Neural cell (in vitro differentiated cells): ENCODE results near the gene ATP9B. TPM values are rescaled to one million over a fixed set of nuclear protein-coding genes. Genes with fewer than 3 reads are reported as not detected.

Experiments used
- H2AFZ ChIP-seq: fragments of 200-600, 300-800 bp; sonication (generic), shearing (Covaris generic); 2 replicates; pipeline ENCODE4 v1.6.0; 2014; ENCODE audit warnings: low read depth, mild to moderate bottlenecking, antibody characterized with exemption, low read length, moderate library complexity
- H3F3A ChIP-seq: fragments of 200-600 bp; shearing (Covaris generic); 2 replicates; pipeline ENCODE4 v1.6.1; 2016; ENCODE audit warnings: mild to moderate bottlenecking, moderate library complexity, mixed read lengths, antibody characterized with exemption, low read length; ENCODE audit not compliant: insufficient read depth, poor library complexity, severe bottlenecking
- H3K27ac ChIP-seq: fragments of 200-600, 300-800 bp; sonication (generic), shearing (Covaris generic); 2 replicates; pipeline ENCODE4 v1.5.1; 2014; ENCODE audit warnings: mild to moderate bottlenecking, low read length, moderate library complexity
- H3K27me3 ChIP-seq: fragments of 300-800, 200-600 bp; sonication (generic), shearing (Covaris generic); 2 replicates; pipeline ENCODE4 v1.6.0; 2014; ENCODE audit warnings: mild to moderate bottlenecking, low read depth, low read length, moderate library complexity; ENCODE audit not compliant: insufficient read depth
- H3K36me3 ChIP-seq: fragments of 300-800, 200-600 bp; sonication (generic), shearing (Covaris generic); 2 replicates; pipeline ENCODE4 v1.5.1; 2014; ENCODE audit warnings: mild to moderate bottlenecking, antibody characterized with exemption, low read length, moderate library complexity; ENCODE audit not compliant: insufficient read depth
- H3K4me2 ChIP-seq: fragments of 300-800, 200-600 bp; sonication (generic), shearing (Covaris generic); 2 replicates; pipeline ENCODE4 v1.6.0; 2014; ENCODE audit warnings: mild to moderate bottlenecking, low read length
- H3K4me3 ChIP-seq: fragments of 300-800, 200-600 bp; sonication (generic), shearing (Covaris generic); 2 replicates; pipeline ENCODE4 v1.5.1; 2014; ENCODE audit warnings: mild to moderate bottlenecking, low read length, moderate library complexity
- H3K79me2 ChIP-seq: fragments of 200-600 bp; shearing (Covaris generic); replicated peaks from 2 replicates; pipeline ENCODE4 v1.6.0; 2014; ENCODE audit warnings: mild to moderate bottlenecking, low read length, moderate library complexity; ENCODE audit not compliant: insufficient read depth
- H3K9ac ChIP-seq: fragments of 300-800, 200-600 bp; sonication (generic), shearing (Covaris generic); 2 replicates; pipeline ENCODE4 v1.6.1; 2016; ENCODE audit warnings: mild to moderate bottlenecking, low read length, mixed read lengths
- H3K9me2 ChIP-seq: fragments of 200-600 bp; shearing (Covaris generic); 2 replicates; pipeline ENCODE4 v1.6.1; 2016; ENCODE audit warnings: mild to moderate bottlenecking, low read length, mixed read lengths; ENCODE audit not compliant: insufficient read depth
- H3K9me3 ChIP-seq: fragments of 200-600, 300-800 bp; sonication (generic), shearing (Covaris generic); 2 replicates; pipeline ENCODE4 v1.6.1; 2016; ENCODE audit warnings: mild to moderate bottlenecking, mixed run types, low read length, moderate library complexity, mixed read lengths
- H4K20me1 ChIP-seq: fragments of 200-600 bp; shearing (Covaris generic); 2 replicates; pipeline ENCODE4 v1.6.1; 2016; ENCODE audit warnings: mild to moderate bottlenecking, mixed run types; ENCODE audit not compliant: insufficient read depth
- EP300 ChIP-seq: fragments of 450-650 bp; conservative IDR thresholded peaks from 2 replicates; pipeline ENCODE4 v1.6.1; 2014; ENCODE audit warnings: antibody characterized with exemption, mild to moderate bottlenecking, moderate library complexity; ENCODE audit not compliant: poor library complexity, severe bottlenecking
- EZH2 ChIP-seq: fragments of 200-600, 300-800 bp; shearing (Covaris generic), sonication (generic); IDR thresholded peaks from 2 replicates; pipeline ENCODE4 v1.6.1; 2014; ENCODE audit warnings: antibody characterized with exemption, low read length, borderline replicate concordance, mild to moderate bottlenecking; ENCODE audit not compliant: insufficient read depth, poor library complexity, severe bottlenecking
- MXI1 ChIP-seq: fragments of 450-650 bp; conservative IDR thresholded peaks from 2 replicates; pipeline ENCODE4 v1.6.1; 2014; ENCODE audit warnings: antibody characterized with exemption, mild to moderate bottlenecking; ENCODE audit not compliant: poor library complexity, severe bottlenecking
- POLR2AphosphoS5 ChIP-seq: IDR thresholded peaks from 2 replicates; pipeline ENCODE4 v1.6.1; 2012
- RAD21 ChIP-seq: fragments of 450-650 bp; conservative IDR thresholded peaks from 2 replicates; pipeline ENCODE4 v1.6.1; 2014; ENCODE audit warnings: antibody characterized with exemption, mild to moderate bottlenecking, moderate library complexity
- SMC3 ChIP-seq: fragments of 450-650 bp; conservative IDR thresholded peaks from 2 replicates; pipeline ENCODE4 v1.6.1; 2014; ENCODE audit warnings: antibody characterized with exemption, mild to moderate bottlenecking, moderate library complexity; ENCODE audit not compliant: poor library complexity
- TAF1 ChIP-seq: IDR thresholded peaks from 2 replicates; pipeline ENCODE4 v1.6.1; 2012; ENCODE audit warnings: low read depth
- polyA plus RNA-seq: library from polyadenylated mRNA; depleted of rRNA; stranded (reverse); fragments of >200 nt; gene quantifications from 2 replicates; pipeline ENCODE4 v1.2.3, GENCODE V29; 2014
- TF ChIP-seq, protein P1 (sequence below): IDR thresholded peaks from 2 replicates; pipeline ENCODE4 v1.6.1; 2012; ENCODE audit warnings: borderline replicate concordance
- TF ChIP-seq, protein P2 (sequence below): fragments of 450-650 bp; IDR thresholded peaks from 2 replicates; pipeline ENCODE4 v1.5.1; 2014; ENCODE audit warnings: antibody characterized with exemption, mild to moderate bottlenecking, moderate library complexity; ENCODE audit not compliant: poor library complexity, severe bottlenecking

The ATP9B gene
- polyA plus RNA-seq, 1 donor from 2014 or later = 15.4 TPM

DNA sequence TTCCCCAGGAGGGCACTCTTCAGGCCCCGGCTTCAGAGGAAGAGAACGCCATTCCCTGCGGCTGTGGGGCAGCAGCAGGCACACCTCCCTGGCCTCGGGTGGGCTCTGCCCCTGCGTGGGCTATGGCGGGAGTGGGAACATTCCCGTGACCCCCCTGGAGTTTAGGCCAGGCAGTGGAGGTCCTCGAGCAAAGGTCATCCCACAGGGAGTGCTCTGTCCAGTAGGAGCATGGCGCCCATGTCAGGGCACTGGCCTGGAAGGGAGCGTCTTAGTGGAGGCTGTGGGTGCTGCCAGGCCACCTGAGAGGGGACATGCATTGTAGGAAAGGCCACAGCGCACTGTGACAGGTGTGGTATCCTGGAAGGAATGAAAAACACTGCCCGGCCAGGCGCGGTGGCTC lies 317.4 kb downstream of the ATP9B start:
- no peak overlapping the region for H2AFZ ChIP-seq
- H3K79me2 ChIP-seq = no peaks in the 10 kb centered on the region
- H3K4me2 ChIP-seq = no peak overlapping the region
- H3K4me3 ChIP-seq = no peak overlapping the region
- no peaks in the 10 kb centered on the region for H3K36me3 ChIP-seq
- no peaks in the 10 kb centered on the region for H3K9me3 ChIP-seq
- no peak overlapping the region for H3K27ac ChIP-seq
- TF ChIP-seq, protein P1, sequence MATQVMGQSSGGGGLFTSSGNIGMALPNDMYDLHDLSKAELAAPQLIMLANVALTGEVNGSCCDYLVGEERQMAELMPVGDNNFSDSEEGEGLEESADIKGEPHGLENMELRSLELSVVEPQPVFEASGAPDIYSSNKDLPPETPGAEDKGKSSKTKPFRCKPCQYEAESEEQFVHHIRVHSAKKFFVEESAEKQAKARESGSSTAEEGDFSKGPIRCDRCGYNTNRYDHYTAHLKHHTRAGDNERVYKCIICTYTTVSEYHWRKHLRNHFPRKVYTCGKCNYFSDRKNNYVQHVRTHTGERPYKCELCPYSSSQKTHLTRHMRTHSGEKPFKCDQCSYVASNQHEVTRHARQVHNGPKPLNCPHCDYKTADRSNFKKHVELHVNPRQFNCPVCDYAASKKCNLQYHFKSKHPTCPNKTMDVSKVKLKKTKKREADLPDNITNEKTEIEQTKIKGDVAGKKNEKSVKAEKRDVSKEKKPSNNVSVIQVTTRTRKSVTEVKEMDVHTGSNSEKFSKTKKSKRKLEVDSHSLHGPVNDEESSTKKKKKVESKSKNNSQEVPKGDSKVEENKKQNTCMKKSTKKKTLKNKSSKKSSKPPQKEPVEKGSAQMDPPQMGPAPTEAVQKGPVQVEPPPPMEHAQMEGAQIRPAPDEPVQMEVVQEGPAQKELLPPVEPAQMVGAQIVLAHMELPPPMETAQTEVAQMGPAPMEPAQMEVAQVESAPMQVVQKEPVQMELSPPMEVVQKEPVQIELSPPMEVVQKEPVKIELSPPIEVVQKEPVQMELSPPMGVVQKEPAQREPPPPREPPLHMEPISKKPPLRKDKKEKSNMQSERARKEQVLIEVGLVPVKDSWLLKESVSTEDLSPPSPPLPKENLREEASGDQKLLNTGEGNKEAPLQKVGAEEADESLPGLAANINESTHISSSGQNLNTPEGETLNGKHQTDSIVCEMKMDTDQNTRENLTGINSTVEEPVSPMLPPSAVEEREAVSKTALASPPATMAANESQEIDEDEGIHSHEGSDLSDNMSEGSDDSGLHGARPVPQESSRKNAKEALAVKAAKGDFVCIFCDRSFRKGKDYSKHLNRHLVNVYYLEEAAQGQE = no peak
- TF ChIP-seq RAD21 = no peak
- TF ChIP-seq TAF1 = no peak
- no peak for TF ChIP-seq SMC3
- TF ChIP-seq, protein P2, sequence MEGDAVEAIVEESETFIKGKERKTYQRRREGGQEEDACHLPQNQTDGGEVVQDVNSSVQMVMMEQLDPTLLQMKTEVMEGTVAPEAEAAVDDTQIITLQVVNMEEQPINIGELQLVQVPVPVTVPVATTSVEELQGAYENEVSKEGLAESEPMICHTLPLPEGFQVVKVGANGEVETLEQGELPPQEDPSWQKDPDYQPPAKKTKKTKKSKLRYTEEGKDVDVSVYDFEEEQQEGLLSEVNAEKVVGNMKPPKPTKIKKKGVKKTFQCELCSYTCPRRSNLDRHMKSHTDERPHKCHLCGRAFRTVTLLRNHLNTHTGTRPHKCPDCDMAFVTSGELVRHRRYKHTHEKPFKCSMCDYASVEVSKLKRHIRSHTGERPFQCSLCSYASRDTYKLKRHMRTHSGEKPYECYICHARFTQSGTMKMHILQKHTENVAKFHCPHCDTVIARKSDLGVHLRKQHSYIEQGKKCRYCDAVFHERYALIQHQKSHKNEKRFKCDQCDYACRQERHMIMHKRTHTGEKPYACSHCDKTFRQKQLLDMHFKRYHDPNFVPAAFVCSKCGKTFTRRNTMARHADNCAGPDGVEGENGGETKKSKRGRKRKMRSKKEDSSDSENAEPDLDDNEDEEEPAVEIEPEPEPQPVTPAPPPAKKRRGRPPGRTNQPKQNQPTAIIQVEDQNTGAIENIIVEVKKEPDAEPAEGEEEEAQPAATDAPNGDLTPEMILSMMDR = no peak
- H3K9ac ChIP-seq = no peak overlapping the region
- H3F3A ChIP-seq = no peaks in the 10 kb centered on the region
- H3K27me3 ChIP-seq = peaks cover under 1% of the 10 kb centered on the region
- no peaks in the 10 kb centered on the region for H4K20me1 ChIP-seq
- H3K9me2 ChIP-seq = no peaks in the 10 kb centered on the region

DNA sequence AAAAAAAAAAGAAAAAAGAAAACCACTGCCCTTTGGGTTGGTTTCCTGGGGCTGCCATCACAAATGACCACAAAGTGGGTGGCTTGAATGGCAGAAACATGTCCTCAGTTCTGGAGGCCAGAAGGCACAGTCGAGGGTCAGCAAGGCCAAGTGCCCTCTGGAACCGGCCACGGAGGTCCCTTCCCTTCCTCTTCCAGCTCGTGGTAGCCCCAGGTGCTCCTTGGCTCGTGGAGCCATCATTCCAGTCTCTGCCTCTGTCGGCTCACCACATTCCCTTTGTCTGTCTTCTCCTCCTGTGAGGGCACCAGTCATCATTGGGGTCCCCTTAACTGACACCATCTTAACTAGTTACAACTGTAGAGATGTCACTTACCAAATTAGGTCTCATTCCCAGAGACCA lies 318.0 kb downstream of the ATP9B start:
- TF ChIP-seq EP300 (no peak), RAD21 (no peak), MXI1 (no peak), SMC3 (no peak), POLR2AphosphoS5 (no peak), EZH2 (no peak), TAF1 (no peak)
- TF ChIP-seq, protein P2 = no peak
- TF ChIP-seq, protein P1 = no peak

More for the DNA sequence above, 318.0 kb downstream of the ATP9B start:
- no peaks in the 10 kb centered on the region for H4K20me1 ChIP-seq
- no peaks in the 10 kb centered on the region for H3F3A ChIP-seq
- no peaks in the 10 kb centered on the region for H3K9me2 ChIP-seq
- no peaks in the 10 kb centered on the region for H3K79me2 ChIP-seq
- H3K4me2 ChIP-seq = no peak overlapping the region
- H2AFZ ChIP-seq = no peak overlapping the region
- H3K36me3 ChIP-seq = no peaks in the 10 kb centered on the region
- H3K27me3 ChIP-seq = peaks cover 7% of the 10 kb centered on the region
- no peak overlapping the region for H3K4me3 ChIP-seq
- H3K27ac ChIP-seq = no peak overlapping the region
- no peaks in the 10 kb centered on the region for H3K9me3 ChIP-seq
- H3K9ac ChIP-seq = no peak overlapping the region
